NCI-H345 (cell line): ENCODE measurements around the gene STK32B.
A peak's percentile ranks its signal among the peaks of the same experiment; 100 is the strongest.
"Not testable (repeated sequence)": the region's sequence is repeated elsewhere in the genome, so short reads cannot be mapped to it uniquely, and the experiment has no call there.

Experiments used
- DNase-seq: peaks from one replicate; lab custom pipeline; 2025; lab: John Stamatoyannopoulos, UW

Gene STK32B

GRCh38 chr4:5030221-5030620 is 21.1 kb upstream of the STK32B start:
- no peak for DNase-seq

- no peak for DNase-seq
Measured at GRCh38 chr4:5030927-5031326, 20.4 kb upstream of the STK32B start.

- DNase-seq: no peak
Measured at GRCh38 chr4:5032813-5033212, 18.5 kb upstream of the STK32B start.

- no peak for DNase-seq
Measured at GRCh38 chr4:5033281-5033841, 17.9 kb upstream of the STK32B start.

- no peak for DNase-seq
Measured at GRCh38 chr4:5034206-5034605, 17.1 kb upstream of the STK32B start.

DNA sequence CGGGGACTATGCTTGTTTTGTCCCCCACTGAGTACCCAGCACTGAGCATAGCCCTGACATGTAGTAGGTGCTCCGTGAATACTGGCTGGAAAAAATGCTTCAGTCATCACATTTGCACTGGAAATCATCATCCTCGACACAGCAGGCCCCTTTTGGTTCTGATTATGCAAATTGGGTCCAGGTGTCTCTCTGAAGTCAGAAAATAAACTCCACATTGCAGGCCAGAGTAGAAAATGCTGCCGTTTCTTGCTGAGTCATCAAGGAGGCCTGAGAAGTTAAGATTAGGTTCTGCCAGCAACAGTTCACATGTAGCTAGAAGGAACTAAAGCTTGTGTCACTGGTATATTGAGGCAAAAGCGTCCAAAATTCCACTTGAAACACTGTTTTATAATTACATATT is 15.0 kb upstream of the STK32B start:
- no peak for DNase-seq

DNA sequence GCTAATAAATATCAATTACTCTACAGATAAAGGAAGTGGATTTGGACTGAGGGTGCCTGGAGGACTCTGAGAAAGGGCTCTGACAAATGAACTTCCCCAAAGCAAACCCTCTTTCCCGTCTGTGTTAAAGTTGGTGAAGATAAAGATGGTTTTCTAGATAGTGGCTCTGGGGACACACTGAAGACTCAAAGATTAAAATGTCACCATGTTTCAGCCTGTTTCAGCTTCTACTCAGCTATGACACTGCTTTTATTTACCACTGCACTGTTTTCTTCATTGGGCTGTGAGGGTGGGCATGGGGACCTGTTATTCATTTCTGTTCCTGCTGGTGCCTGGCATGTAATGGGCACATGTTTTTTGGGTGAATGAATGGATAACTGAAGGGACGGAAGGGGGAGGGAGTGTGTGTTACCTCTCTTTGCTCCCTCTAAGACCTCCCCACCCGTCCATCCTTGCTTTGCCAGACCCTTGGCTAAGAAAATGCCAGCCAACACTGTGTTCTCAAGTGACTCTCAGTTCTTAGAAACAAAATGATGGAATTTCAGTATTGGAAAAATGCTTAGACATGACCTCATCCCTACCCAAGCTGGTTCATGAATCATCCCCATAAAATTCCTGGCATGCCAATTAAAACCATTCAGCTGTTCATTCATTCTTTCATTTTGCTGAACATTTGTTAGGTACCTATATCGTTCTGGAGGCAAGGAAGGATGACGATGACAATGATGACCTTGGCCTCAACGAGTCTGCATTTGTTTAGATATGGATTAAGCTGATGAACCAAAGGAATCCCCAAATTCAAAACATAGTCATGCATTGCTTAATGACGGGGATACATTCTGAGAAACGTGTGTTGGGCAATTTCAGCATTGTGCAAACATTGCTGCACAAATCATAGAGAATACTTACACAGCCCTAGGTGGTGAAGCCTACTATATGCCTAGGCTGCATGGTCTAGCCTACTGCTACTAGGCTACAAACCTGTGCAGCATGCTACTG is 13.4 kb upstream of the STK32B start:
- DNase-seq: no peak

DNA sequence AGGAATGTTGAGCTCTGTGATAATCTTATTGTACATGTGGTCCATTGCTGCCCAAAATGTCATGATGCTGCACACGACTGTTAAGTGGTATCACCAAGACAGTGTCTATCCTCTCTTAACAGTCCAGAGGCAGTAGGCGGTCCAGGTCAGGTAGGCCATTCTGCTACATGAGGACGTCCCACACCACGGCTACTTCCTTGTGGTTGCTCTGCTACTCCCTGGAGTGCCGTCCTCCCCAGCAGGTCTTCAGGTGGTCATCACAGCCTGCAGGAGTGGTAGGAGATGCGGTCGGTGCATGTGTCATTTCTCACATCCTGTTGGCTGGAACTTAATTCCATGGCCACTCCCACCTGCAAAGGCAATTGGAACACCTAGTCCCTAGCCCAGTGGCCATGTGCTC is 11.5 kb upstream of the STK32B start:
- no peak for DNase-seq

GRCh38 chr4:5040856-5041620 is 10.2 kb upstream of the STK32B start:
- DNase-seq: no peak

DNA sequence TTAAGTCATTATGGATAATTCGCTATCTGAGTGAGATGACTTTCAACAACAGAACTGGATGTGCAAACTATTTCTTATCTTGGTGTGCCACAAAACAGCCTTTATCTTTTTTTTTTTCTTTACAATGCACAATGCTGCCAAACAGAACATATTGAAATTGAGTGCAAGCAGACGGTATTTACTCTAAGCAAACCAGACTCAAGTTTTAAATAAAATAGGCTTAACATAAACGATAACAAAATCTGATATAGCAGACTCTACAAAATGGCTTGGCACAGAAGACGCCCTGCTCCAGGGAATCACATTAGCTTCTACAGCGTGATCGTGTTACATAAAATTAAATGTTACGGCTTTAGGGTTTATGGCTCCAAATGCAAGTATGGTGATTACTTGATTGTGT is 9.6 kb upstream of the STK32B start:
- no peak for DNase-seq

DNA sequence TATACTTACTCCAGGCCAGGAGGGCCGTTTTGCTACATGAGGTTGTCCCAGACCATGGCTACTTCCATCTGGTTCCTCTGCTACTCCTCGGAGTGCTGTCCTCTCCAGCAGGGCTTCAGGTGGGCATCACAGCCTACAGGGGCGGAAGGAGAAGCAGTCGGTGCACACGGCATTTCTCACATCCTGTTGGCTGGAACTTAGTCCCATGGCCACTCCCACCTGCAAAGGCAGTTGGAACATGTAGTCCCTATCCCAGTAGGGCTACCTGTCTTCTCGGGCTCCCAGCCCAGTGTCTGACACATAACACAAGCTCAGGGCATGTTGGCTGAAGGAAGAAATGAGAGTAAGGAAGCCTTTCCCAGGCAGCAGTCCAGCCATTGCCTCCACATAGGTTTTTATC is 7.7 kb upstream of the STK32B start:
- DNase-seq: no peak

DNA sequence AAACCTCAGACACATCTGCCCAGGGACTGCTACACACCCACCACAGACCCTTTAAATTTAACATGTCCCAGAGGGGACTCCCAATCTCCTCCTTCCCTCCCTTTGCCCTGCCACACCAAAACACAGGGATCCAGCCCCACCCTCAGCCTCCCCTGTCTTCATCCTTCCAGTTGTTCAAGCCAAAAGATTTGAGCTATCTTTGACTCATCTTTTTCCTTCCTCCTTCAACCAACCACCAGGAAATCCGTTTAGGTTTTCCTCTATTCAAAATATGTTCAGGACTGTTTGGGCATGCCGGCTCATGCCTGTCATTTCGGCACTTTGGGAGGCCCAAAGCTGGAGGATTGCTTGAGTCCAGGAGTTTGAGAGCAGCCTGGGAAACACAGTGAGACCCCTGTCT is 6.9 kb upstream of the STK32B start:
- no peak for DNase-seq

GRCh38 chr4:5045097-5045496 is 6.2 kb upstream of the STK32B start:
- no peak for DNase-seq

GRCh38 chr4:5048721-5049120 is 2.6 kb upstream of the STK32B start:
- DNase-seq: no peak

- peak; percentile 77 for DNase-seq
Measured at GRCh38 chr4:5050520-5051277, 581 bp upstream of the STK32B start.

- no peak for DNase-seq
Measured at GRCh38 chr4:5052204-5052702, 973 bp downstream of the STK32B start.

- no peak for DNase-seq
Measured at GRCh38 chr4:5052726-5053425, 1.6 kb downstream of the STK32B start.

DNA sequence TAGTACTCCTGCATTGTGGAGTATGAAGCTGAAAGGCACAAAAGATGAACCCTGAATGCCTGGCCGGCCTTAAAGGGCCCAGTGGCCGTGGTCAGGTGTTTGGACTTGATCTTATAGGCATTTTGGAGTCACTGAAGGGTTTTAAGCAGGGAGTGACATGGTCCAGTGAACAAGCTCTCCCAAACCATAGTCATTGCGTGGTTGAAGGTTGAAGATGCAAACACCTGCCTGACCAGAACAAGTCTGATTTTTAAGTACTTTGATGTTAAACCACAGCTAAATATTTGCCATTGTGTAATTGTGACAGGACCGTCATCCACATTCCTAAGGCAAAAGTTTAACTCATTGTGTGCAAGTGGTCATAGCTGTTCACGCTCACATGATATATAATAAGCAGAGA is 3.3 kb downstream of the STK32B start:
- no peak for DNase-seq

DNA sequence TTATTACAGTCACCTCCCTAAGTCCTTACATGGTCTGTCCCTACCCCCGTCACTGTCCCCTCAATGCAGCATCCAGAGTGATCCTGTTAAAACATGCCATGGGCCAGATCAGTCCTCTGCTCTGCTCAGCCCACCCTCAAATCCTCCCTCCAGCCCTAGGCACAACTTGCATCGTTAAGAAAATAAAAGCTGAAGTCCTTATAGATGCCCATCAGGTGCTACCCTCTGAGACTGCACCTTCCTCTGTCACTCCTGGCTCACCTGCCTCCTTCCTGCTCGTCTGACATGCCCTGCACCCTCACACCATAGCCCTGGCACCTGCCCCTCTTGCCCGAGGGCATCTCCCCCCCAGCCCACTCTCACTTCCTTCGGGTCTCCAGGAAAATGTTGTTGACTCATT is 4.1 kb downstream of the STK32B start:
- no peak for DNase-seq

GRCh38 chr4:5066101-5066500 is 14.8 kb downstream of the STK32B start:
- DNase-seq: no peak

GRCh38 chr4:5066968-5067367 is 15.7 kb downstream of the STK32B start:
- DNase-seq: not testable (repeated sequence)
